GM23338 (cell line): Measurements from ENCODE around the gene TIMM13. TPM values are rescaled to one million over a fixed set of nuclear protein-coding genes. Genes with fewer than 3 reads are reported as not detected.

ENCODE experiments used
- ATAC-seq: fragments of 200-7000 bp; cut with Tn5 transposase; 3 replicates; pipeline ENCODE4 v1.9.1; 2020
- DNase-seq: peaks from one replicate; pipeline ENCODE4 v3.0.0-alpha.2; 2015; ENCODE audit warnings: low spot score
- H2AFZ ChIP-seq: fragments of 200-600 bp; sonication (generic); 2 replicates; pipeline ENCODE4 v1.8.0; 2016; ENCODE audit warnings: antibody characterized with exemption, mild to moderate bottlenecking, moderate library complexity
- H3F3A ChIP-seq: fragments of 200-600 bp; sonication (generic); replicated peaks from 2 replicates; pipeline ENCODE4 v1.8.0; 2017; ENCODE audit warnings: antibody characterized with exemption, mixed run types, low read depth
- H3K27ac ChIP-seq: fragments of 200-600 bp; sonication (generic); 2 replicates; pipeline ENCODE4 v1.6.1; 2016; ENCODE audit warnings: low read depth
- H3K27me3 ChIP-seq: fragments of 200-600 bp; sonication (generic); 2 replicates; pipeline ENCODE4 v1.8.0; 2016; ENCODE audit warnings: mild to moderate bottlenecking, mixed run types, moderate library complexity; ENCODE audit not compliant: insufficient read depth
- H3K36me3 ChIP-seq: fragments of 200-600 bp; sonication (generic); 2 replicates; pipeline ENCODE4 v1.8.0; 2016; ENCODE audit warnings: mild to moderate bottlenecking; ENCODE audit not compliant: insufficient read depth
- H3K4me1 ChIP-seq: fragments of 200-600 bp; sonication (generic); 2 replicates; pipeline ENCODE4 v1.8.0; 2016; ENCODE audit warnings: mild to moderate bottlenecking, moderate library complexity; ENCODE audit not compliant: insufficient read depth
- H3K4me2 ChIP-seq: fragments of 200-600 bp; sonication (generic); 2 replicates; pipeline ENCODE4 v1.7.1; 2017; ENCODE audit warnings: mixed run types
- H3K4me3 ChIP-seq: fragments of 200-600 bp; sonication (generic); 2 replicates; pipeline ENCODE4 v1.6.1; 2016; ENCODE audit warnings: mixed run types
- H3K79me2 ChIP-seq: fragments of 200-600 bp; sonication (generic); replicated peaks from 2 replicates; pipeline ENCODE4 v1.8.0; 2017; ENCODE audit warnings: mild to moderate bottlenecking; ENCODE audit not compliant: insufficient read depth
- H3K9me2 ChIP-seq: fragments of 200-600 bp; sonication (generic); 2 replicates; pipeline ENCODE4 v1.8.0; 2017; ENCODE audit not compliant: insufficient read depth
- H4K20me1 ChIP-seq: fragments of 200-600 bp; sonication (generic); replicated peaks from 2 replicates; pipeline ENCODE4 v1.8.0; 2017; ENCODE audit warnings: mild to moderate bottlenecking; ENCODE audit not compliant: insufficient read depth
- H3K27ac Mint-ChIP-seq: 2 replicates; pipeline ENCODE4 v1.8.0; 2020; ENCODE audit warnings: inconsistent platforms, mild to moderate bottlenecking, moderate library complexity, mixed read lengths
- H3K27me3 Mint-ChIP-seq: 3 replicates; pipeline ENCODE4 v1.8.0; 2022; ENCODE audit warnings: low read depth, mild to moderate bottlenecking, moderate library complexity, mixed read lengths, inconsistent platforms; ENCODE audit not compliant: insufficient read depth, poor library complexity
- H3K36me3 Mint-ChIP-seq: 3 replicates; pipeline ENCODE4 v1.8.0; 2021; ENCODE audit warnings: low read depth, mild to moderate bottlenecking, inconsistent platforms, moderate library complexity, mixed read lengths
- H3K4me1 Mint-ChIP-seq: 3 replicates; pipeline ENCODE4 v1.8.0; 2020; ENCODE audit warnings: mild to moderate bottlenecking, inconsistent platforms, mixed read lengths
- H3K4me3 Mint-ChIP-seq: 3 replicates; pipeline ENCODE4 v1.8.0; 2021; ENCODE audit warnings: moderate library complexity, mild to moderate bottlenecking, inconsistent platforms, mixed read lengths
- H3K9me3 Mint-ChIP-seq: 3 replicates; pipeline ENCODE4 v1.8.0; 2020; ENCODE audit warnings: moderate library complexity, mild to moderate bottlenecking, inconsistent platforms, mixed read lengths
- CREB1 ChIP-seq: fragments of 250-450 bp; sonication (Bioruptor Pico); IDR thresholded peaks from 2 replicates; pipeline ENCODE4 v1.5.0; 2020; ENCODE audit warnings: low read depth, mild to moderate bottlenecking, moderate library complexity
- CTCF ChIP-seq, 2 experiments: fragments of 200-600 bp in 1 of 2; sonication (generic) in 1 of 2; conservative IDR thresholded peaks; 2 replicates each; pipeline versions ENCODE4 v1.5.1 to v1.6.1; 2016 to 2017; ENCODE audit warnings: antibody characterized with exemption in 2 of 2, low read depth in 2 of 2, mild to moderate bottlenecking in 2 of 2, moderate library complexity in 1 of 2
- EZH2 ChIP-seq: fragments of 200-600 bp; sonication (generic); IDR thresholded peaks from one replicate; pipeline ENCODE4 v1.8.0; 2017; ENCODE audit warnings: antibody characterized with exemption, mild to moderate bottlenecking, low read depth; ENCODE audit not compliant: unreplicated experiment
- EZH2phosphoT487 ChIP-seq: fragments of 200-600 bp; sonication (generic); IDR thresholded peaks from one replicate; pipeline ENCODE4 v1.8.1; 2018; ENCODE audit warnings: antibody characterized with exemption; ENCODE audit not compliant: unreplicated experiment
- JUNB ChIP-seq: IDR thresholded peaks from one replicate; pipeline ENCODE4 v1.6.1; 2016; ENCODE audit warnings: antibody characterized with exemption; ENCODE audit not compliant: unreplicated experiment
- NANOG ChIP-seq: IDR thresholded peaks from 2 replicates; pipeline ENCODE4 v1.6.1; 2016; ENCODE audit warnings: antibody characterized with exemption, borderline replicate concordance
- POLR2AphosphoS5 ChIP-seq: IDR thresholded peaks from 2 replicates; pipeline ENCODE4 v1.6.1; 2016; ENCODE audit warnings: antibody characterized with exemption, low read depth
- STAT1 ChIP-seq: IDR thresholded peaks from one replicate; pipeline ENCODE4 v1.6.1; 2016; ENCODE audit warnings: antibody characterized with exemption; ENCODE audit not compliant: unreplicated experiment
- ZNF331 ChIP-seq: fragments of 250-450 bp; sonication (Bioruptor Pico); IDR thresholded peaks from 2 replicates; pipeline ENCODE4 v1.5.0; 2020; ENCODE audit warnings: low read depth, mild to moderate bottlenecking, moderate library complexity
- polyA plus RNA-seq: library from polyadenylated mRNA; unstranded; fragments of >200 nt; fragmentation: Nextera tagmentation; extraction: Ambion mirVana; gene quantifications from 2 replicates; pipeline ENCODE4 v1.2.1, GENCODE V29; 2016
- total RNA-seq: library from RNA; depleted of rRNA; stranded (reverse); fragments of >200 nt; shearing (Covaris generic); gene quantifications from 2 replicates; pipeline ENCODE4 v1.2.3, GENCODE V29; 2014
- TF ChIP-seq, protein P1 (sequence below): IDR thresholded peaks from one replicate; pipeline ENCODE4 v1.6.1; 2018; ENCODE audit warnings: antibody characterized with exemption; ENCODE audit not compliant: unreplicated experiment
- TF ChIP-seq, protein P2 (sequence below): IDR thresholded peaks from 2 replicates; pipeline ENCODE4 v1.6.1; 2016; ENCODE audit warnings: antibody characterized with exemption

TIMM13 gene
- total and polyA plus RNA-seq, 2 experiments from 2014 or later = 140 to 347 TPM

DNA sequence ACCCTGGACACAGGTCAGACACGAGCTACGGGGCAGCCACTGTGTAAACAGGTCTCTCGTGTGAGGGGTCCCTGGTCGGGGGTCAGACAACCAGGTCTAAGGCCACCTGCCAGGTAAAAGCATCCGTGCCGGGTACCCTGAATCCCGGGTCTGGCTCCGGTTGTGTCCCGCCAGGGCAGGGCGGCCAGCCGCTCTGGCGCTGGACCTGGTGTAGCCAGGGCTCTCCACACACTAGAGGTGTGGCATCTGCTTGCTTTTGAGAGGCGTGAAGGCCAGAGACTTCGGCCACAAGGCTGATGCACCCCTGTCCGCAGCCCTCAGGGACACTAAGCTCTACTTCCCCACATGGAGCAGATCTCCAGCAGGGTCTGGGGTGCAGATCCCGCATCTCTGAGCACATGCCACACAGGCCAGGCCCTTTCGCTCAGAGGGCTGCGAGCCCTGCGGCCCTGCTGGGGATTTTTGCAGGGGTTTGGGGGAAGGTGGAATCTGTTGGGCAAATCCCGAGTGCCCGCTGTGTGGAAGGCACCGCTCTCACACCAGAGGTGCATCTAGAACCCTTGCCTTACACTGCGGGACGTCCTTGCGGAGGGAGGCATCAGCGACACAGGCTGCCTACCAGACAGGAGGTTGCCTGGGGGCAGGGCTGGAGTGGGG lies 13.8 kb upstream of the TIMM13 start:
- Histone ChIP-seq H3K79me2 (peaks cover 28% of the 10 kb centered on the region), H3F3A (no peaks in the 10 kb centered on the region), H2AFZ (no peak overlapping the region), H3K9me2 (no peaks in the 10 kb centered on the region), H3K27me3 (no peaks in the 10 kb centered on the region), H3K4me2 (no peak overlapping the region), H3K4me1 (no peaks in the 10 kb centered on the region), H3K36me3 (peaks cover 11% of the 10 kb centered on the region), H3K27ac (no peak overlapping the region), H3K4me3 (no peak overlapping the region), H4K20me1 (peaks cover under 1% of the 10 kb centered on the region; the same call in 1 of the 2 replicates)
- Mint-ChIP-seq H3K36me3 (peaks cover 33% of the 10 kb centered on the region), H3K4me3 (no peak overlapping the region), H3K4me1 (no peaks in the 10 kb centered on the region; the same call in 2 of the 3 replicates), H3K27me3 (peaks cover 6% of the 10 kb centered on the region), H3K9me3 (no peaks in the 10 kb centered on the region), H3K27ac (no peak overlapping the region)
- TF ChIP-seq ZNF331 (CRISPR knock-in tag) (no peak), JUNB (no peak)
- no peak for DNase-seq
- ATAC-seq = no peak

GRCh38 chr19:2440515-2440914 lies 13.1 kb upstream of the TIMM13 start:
- Histone ChIP-seq H3K4me3 (no peak overlapping the region), H3K9me2 (no peaks in the 10 kb centered on the region), H3F3A (no peaks in the 10 kb centered on the region), H2AFZ (no peak overlapping the region), H3K36me3 (peaks cover 11% of the 10 kb centered on the region), H4K20me1 (no peaks in the 10 kb centered on the region; the same call in 1 of the 2 replicates), H3K4me1 (no peaks in the 10 kb centered on the region), H3K79me2 (peaks cover 27% of the 10 kb centered on the region), H3K4me2 (no peak overlapping the region), H3K27me3 (no peaks in the 10 kb centered on the region), H3K27ac (no peak overlapping the region)
- Mint-ChIP-seq H3K27me3 (peaks cover 6% of the 10 kb centered on the region), H3K4me1 (no peaks in the 10 kb centered on the region), H3K4me3 (no peak overlapping the region), H3K36me3 (peaks cover 38% of the 10 kb centered on the region), H3K9me3 (no peaks in the 10 kb centered on the region), H3K27ac (no peak overlapping the region)
- DNase-seq (no peak), ATAC-seq (no peak)
- no peak for TF ChIP-seq ZNF331 (CRISPR knock-in tag)
- TF ChIP-seq EZH2 = no peak
- TF ChIP-seq JUNB = no peak
- no peak for TF ChIP-seq POLR2AphosphoS5
- TF ChIP-seq, protein P1, sequence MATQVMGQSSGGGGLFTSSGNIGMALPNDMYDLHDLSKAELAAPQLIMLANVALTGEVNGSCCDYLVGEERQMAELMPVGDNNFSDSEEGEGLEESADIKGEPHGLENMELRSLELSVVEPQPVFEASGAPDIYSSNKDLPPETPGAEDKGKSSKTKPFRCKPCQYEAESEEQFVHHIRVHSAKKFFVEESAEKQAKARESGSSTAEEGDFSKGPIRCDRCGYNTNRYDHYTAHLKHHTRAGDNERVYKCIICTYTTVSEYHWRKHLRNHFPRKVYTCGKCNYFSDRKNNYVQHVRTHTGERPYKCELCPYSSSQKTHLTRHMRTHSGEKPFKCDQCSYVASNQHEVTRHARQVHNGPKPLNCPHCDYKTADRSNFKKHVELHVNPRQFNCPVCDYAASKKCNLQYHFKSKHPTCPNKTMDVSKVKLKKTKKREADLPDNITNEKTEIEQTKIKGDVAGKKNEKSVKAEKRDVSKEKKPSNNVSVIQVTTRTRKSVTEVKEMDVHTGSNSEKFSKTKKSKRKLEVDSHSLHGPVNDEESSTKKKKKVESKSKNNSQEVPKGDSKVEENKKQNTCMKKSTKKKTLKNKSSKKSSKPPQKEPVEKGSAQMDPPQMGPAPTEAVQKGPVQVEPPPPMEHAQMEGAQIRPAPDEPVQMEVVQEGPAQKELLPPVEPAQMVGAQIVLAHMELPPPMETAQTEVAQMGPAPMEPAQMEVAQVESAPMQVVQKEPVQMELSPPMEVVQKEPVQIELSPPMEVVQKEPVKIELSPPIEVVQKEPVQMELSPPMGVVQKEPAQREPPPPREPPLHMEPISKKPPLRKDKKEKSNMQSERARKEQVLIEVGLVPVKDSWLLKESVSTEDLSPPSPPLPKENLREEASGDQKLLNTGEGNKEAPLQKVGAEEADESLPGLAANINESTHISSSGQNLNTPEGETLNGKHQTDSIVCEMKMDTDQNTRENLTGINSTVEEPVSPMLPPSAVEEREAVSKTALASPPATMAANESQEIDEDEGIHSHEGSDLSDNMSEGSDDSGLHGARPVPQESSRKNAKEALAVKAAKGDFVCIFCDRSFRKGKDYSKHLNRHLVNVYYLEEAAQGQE = no peak
- TF ChIP-seq CTCF (conservative IDR thresholded peaks at IDR 0.05; ENCODE audit: low read depth in 2 of 2) = no peak
- no peak for TF ChIP-seq NANOG
- TF ChIP-seq EZH2phosphoT487 = no peak
- TF ChIP-seq, protein P2, sequence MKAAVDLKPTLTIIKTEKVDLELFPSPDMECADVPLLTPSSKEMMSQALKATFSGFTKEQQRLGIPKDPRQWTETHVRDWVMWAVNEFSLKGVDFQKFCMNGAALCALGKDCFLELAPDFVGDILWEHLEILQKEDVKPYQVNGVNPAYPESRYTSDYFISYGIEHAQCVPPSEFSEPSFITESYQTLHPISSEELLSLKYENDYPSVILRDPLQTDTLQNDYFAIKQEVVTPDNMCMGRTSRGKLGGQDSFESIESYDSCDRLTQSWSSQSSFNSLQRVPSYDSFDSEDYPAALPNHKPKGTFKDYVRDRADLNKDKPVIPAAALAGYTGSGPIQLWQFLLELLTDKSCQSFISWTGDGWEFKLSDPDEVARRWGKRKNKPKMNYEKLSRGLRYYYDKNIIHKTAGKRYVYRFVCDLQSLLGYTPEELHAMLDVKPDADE = no peak
- TF ChIP-seq STAT1 = no peak
- no peak for TF ChIP-seq CREB1 (CRISPR knock-in tag)
